GM19240 (cell line): Measurements from ENCODE around the gene ENAH.

Experiments
- DNase-seq: peaks from one replicate; pipeline ENCODE4 v3.0.0; 2011; ENCODE audit warnings: low spot score; ENCODE audit not compliant: insufficient read length

ENAH gene

DNA sequence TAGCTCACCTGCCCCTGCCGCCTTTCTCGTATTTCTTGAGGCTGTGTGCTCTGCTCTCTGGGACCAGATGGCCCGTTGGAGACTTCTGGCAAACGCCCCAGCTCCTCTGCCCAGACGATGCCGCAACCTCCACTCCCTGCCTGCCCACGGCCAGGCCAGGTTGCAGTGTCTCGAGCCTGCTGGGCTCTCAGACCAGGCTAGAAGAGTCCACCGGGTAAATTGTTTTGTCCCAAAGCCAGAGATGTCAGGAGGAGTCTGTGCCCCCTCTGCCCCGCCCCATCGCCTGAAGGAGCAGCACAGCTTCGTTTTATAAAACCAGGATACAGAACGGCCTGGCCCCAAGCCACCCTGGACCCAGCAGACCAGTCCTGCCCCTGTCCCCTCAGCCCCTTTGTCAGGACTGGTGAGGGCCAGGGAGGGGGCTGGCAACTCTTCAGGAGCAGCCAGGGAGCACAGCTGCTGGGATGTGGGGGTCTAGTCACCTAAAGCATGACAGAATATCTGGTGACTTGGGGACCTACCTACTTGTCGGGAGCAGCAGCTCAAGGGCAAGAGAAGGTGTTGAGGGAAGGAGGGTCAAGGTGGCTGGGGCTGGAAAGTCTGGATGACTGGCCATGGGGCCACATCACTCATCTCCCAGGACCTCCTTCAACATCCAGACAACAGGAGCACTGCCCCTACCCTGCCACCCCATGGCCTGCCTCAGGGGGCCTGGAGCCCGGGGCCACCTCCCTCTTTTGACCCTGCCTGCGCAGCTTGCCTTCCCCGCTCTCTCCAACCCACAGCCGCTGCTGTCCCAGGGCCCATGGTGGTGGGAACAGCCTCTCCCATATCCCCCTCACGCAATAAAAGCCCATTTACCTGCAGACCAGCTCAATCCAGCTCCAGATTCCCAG lies 191.1 kb downstream of the ENAH start:
- DNase-seq = no peak

DNA sequence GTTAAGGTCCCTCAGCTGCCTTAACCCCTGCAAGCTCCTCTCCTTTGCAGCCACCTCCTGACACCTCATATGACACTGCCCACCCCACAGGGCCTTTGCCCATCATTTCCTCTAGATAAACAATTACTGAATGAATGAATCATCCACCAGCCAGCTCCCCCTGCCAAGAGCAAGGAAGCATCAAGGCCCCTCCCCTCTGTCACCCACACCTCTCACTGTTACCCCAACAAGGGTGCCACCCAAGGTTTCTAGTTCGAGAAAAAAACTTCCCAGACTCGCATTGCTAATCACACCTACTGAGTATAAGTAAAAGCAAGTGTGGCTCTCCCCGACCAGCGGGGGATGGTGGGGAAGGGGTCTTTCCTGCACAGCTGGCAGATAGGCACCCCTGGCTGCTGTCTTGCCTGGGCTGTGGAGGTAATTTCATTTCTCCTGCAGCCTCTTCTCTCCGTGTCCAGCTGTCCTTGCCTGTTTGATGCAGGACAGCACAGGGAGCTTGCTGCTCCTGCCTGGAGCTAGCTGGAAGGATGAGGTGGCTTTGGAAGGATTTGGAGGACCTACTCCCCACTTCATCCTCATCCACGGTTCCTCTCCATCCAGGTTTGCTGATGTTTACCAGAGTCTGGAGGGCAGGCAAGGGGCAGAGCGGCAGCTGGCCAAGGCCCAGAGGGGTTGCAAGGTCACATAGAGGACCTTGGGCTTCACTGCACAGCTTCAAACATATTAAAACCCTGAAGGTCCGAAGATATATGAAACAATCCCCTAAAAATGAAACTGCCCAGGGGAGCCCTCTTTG lies 192.0 kb downstream of the ENAH start:
- DNase-seq = no peak

DNA sequence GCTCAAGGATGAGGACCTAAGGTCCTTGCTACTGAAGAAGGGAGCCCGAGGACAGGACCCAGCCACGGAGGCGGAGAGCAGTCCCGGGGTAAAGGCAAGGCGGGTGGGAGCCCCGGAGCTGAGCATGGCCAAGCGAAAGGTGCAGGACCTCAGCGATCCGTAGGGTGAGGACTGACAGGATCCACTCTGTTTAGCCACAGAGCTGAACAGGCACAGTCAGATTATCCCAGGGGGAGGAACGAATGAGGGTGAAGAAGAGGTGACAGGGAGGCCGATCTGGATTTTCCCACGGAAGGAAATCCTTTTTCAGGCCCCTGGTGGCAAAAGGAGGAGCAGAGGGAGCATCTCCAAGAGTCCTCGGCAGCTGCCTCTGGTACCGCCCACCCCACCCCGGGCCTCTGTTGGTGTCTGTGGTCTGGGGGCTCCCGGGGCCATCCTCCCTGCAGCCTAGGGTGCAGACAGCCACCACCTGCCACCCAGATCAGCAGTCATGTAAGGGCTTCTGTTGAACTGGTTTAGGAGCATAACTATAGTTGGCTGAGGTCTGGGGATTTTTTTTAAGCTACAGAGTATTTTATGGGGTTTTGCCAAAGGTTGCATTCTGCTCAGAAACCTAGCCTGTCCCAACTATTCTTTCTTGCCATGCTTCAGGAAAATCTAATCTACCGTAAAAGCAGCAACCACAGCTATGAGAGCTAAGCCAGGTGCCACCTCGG lies 192.7 kb downstream of the ENAH start:
- DNase-seq = no peak

- DNase-seq = no peak
Observed at GRCh38 chr1:225458222-225458631, 194.7 kb downstream of the ENAH start.

GRCh38 chr1:225454733-225455132 lies 198.2 kb downstream of the ENAH start:
- DNase-seq = no peak

GRCh38 chr1:225453797-225454648 lies 198.9 kb downstream of the ENAH start:
- DNase-seq = no peak

DNA sequence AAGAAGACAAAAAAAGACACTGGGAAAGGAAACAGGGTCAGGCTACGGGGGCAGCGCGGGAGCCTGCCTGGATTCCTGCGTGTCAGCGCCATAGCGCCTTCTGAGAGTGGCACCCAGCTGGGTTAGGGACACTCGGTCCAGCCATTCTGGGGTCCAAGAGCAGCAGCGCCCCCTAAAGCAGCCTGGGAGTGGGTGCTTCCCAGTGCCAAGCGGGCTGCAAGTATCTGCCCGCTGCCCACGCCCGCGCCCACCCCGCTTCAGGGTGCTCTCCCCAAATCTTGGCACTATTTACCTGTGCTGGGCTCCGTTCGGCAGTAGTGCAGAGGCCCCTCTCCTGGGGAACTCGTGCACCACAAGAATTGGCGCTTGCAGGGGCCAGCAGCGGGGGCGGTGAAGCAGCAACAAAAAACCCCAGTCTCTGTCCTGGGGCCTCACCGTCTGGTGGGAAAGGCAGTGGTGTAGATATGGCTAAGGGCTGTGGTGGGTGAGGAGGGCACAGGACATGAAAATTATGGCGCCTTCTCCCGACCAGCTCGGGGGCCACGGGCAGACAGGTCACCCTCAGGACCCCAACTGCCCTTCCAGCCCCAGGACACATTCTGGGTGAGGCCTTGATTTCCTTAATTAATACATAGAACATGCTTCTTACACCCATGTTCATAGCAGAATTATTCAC lies 200.9 kb downstream of the ENAH start:
- DNase-seq = no peak

- DNase-seq = no peak
Observed at GRCh38 chr1:225451340-225451739, 201.6 kb downstream of the ENAH start.

DNA sequence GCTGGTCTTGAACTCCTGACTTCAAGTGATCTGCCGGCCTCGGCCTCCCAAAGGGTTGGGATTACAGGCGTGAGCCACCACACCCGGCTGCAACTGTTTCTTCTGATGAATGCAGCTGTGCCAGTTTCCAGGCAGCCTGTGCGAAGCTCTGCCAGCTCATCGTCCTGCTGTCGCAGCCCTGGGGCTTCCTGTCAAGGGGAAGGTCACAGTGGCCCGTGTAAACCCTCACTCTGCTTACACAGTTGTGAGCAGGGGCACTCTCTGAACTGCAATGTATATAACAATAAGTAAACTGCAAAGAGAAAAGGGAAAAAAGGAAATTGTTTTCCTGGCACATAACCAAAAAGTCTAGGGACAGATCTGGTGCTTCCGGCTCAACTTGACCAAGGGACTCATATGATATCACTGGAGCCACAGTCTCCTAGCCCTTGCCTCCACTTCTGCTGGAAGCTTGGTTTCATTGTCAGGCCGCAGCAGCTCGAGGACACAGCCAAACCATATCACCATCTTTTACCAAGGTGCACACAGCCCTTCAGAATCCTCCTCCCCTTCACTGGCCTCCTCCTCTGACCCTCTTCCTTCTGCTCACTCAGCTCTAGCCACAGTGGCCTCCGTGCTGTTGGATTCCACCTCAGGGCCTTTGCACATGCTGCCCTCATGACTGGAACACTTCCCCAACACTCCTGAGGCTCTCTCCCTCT lies 202.3 kb downstream of the ENAH start:
- DNase-seq = no peak

DNA sequence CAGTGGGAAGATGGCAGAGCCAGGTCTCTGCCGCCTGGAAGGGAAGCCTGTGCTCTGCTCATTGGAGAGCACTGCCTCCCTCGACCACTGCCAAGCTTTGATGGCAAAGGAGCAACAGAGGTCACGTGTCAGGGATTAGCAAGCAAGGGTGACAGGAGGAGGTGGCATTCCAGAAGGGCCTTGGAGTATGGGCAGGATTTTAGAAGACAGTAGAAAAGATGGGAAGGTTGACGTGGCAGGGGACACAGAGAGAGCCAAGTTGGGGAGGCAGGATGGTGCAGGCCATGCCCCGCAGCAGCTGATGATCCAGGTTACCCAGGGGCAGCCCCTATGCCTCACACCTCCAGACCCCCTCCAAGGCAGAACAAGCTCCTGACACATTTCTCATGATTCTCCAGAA lies 203.1 kb downstream of the ENAH start:
- DNase-seq = no peak

GRCh38 chr1:225449261-225449660 lies 203.7 kb downstream of the ENAH start:
- DNase-seq = no peak

DNA sequence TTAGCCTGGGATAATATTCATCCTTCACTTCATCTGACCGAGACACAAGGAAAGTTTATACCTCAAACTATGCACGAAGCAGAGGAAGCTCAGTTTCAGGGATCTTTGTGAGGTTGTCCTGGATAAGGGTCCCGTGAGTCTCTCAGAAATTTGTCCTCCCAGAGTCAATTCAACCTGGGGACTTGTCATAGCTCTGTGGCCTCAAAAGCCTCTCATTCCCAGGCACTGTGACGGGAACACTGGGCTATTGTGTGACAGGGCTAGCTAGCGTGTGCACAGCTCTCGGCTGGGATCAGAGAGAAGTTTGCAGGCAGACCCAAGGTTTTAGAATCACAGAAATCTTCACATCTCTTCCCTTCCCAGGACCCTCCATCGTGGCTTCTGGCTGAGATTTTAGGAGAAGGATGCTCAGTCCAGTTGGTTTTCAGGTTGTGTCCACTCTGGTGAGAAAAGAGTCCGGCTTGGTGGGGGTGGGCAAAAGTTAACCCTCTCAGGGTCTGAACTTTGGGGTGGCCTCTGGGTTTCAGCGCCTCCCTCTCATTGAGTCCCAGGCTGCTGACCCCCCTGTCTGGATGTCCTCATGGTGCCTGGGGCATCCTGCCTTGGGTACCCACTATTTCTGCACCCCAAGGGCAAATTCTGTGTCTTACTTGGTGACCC lies 204.6 kb downstream of the ENAH start:
- no peak for DNase-seq

- no peak for DNase-seq
Observed at GRCh38 chr1:225447650-225448089, 205.3 kb downstream of the ENAH start.

DNA sequence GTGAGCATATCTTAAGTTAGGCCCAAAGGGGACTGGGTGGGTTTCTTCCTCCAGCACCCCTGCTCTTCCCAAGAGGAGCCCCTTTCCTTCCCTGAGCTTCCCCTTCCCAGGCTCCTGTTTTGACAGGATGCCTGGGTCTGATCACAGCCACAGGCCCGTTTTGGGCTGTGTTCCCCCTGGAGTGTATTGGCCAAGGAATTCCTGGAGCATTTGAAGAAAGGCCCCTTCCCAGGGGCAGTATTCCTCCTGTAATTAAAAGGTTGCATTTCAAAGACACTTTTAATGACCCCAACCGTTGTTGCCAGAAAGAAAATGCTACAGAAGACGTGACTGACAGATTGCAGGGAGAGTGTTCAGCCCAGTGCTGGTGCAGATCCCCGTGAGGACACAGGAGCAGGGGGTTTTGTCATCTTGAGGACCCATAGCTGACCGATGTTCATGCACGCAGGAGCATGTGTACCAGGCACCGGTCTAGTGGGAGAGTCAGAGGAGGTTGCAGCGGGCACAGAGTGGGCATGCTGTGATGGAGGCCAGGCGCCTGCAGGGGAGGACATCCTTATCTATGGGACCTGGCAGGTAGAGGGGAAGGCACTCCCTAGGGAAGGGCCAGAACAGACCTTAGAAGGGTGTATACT lies 205.8 kb downstream of the ENAH start:
- DNase-seq = no peak

GRCh38 chr1:225446595-225446960 lies 206.3 kb downstream of the ENAH start:
- no peak for DNase-seq

DNA sequence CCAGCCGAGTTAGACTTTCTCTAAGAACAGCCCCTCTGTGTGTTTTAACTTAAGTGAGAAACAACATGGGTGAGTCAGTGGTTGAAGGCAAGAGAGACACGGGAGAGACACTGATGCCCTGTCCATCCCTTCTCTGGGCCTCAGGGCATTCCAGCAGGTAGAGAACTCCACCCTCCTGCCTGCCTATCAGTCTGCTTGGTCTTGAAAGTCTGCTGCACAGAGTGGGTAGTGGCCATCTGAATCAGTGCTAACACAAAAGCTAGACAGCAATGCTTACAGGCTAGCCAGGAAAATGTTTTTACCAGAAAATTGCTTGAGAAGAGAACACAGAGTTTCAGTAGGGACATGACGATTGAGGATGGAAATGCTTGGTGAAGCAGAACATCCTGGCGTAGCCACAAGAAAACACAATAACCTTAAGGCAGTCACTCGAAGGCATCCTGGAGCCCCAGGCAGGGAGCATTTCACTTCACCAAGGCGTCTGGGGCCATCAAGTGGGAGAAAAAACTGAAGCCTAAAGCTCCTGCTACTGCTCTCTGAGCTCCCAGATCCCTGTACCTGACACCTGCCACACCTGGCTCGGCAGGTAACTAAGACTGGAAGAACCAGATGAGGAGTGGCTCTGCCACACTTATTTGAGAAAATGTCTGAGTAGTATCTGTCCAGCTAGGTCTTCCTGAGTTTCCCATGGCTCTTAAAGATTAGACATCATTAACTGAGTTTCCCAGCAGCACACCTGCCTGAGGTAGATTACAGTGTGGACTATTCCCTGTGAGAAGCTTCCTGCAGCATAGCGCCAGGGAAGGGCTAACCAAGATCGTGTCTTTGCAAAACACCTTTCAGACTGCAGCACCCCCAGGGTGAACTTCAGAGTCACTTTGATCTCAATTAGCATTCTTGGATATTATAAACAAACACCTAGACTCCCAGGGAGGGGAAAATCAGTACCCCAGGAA lies 207.0 kb downstream of the ENAH start:
- no peak for DNase-seq

DNA sequence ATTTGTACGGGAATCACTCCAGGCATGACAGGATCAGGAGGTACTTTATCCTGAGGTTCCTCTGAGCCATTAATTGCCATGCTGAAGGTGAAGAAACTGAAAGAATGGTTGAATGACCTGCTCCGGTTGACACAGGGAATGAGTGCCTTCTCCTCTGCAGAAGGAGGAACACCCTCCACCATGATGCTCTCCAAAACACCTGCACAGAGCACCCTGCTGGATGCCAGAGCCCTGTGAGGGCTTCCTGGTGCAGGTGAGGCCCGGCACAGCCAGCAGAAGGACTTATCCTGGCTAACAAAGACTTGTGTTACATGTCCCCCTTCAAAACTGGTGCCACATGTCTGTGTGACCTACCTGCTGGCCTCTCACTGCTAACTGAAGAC lies 210.8 kb downstream of the ENAH start:
- no peak for DNase-seq
